A549 treated with CORT108297 at 1 μM for 4 hours (cell line): ENCODE measurements around the gene SELENBP1. TPM values are rescaled to one million over a fixed set of nuclear protein-coding genes. Genes with fewer than 3 reads are reported as not detected.

Source experiments
- total RNA-seq: library from RNA; stranded (reverse); fragments of 200-300 nt; extraction: Qiagen RNA extraction; gene quantifications from 5 replicates; pipeline ENCODE4 v1.2.3, GENCODE V29; 2022

SELENBP1 gene
- 5.9 to 8.4 TPM (median 6.1 TPM) in 5 replicates for total RNA-seq

GRCh38 chr1:151372058-151372934 is at the start of gene SELENBP1:
TSS of gene SELENBP1 (minus strand) at chr1:151372705. CDS start at chr1:151372641, 64 bp downstream.

GRCh38 chr1:151399324-151400171 is 27.0 kb upstream of the SELENBP1 start, which contains the start of gene PSMB4:
TSS of gene PSMB4 (plus strand) at chr1:151399573. CDS start at chr1:151399588, 15 bp downstream.

GRCh38 chr1:151346769-151347522 is 25.6 kb downstream of the SELENBP1 start, which contains the start of gene RFX5:
TSS of gene RFX5 (minus strand) at chr1:151347252. CDS start at chr1:151346320, 932 bp downstream.

GRCh38 chr1:151327223-151327902 is 45.1 kb downstream of the SELENBP1 start, which contains the start of gene PI4KB:
TSS of gene PI4KB (minus strand) at chr1:151327416. CDS start at chr1:151316481, 10,935 bp downstream.

Other genes starting within 250 kb of the SELENBP1 start
- gene SEMA6C, start 226.1 kb downstream of the SELENBP1 start, total RNA-seq: 1.3 to 2.5 TPM (median 1.9 TPM) in 5 replicates
- not detected in 5 replicates for gene TNFAIP8L2, start 216.1 kb downstream of the SELENBP1 start, total RNA-seq
- gene LYSMD1, start 206.8 kb downstream of the SELENBP1 start, total RNA-seq: 5.3 to 7.5 TPM (median 6.6 TPM) in 5 replicates
- 44.0 to 49.0 TPM (median 44.9 TPM) in 5 replicates for gene SCNM1, start 206.6 kb downstream of the SELENBP1 start, total RNA-seq
- 0.30 to 0.46 TPM (median 0.35 TPM) in 4 of 5 replicates, not detected in the other for gene TMOD4, start 196.7 kb downstream of the SELENBP1 start, total RNA-seq
- 39.9 to 66.6 TPM (median 45.1 TPM) in 5 replicates for gene VPS72, start 182.5 kb downstream of the SELENBP1 start, total RNA-seq
- 42.3 to 54.3 TPM (median 44.7 TPM) in 5 replicates for gene PIP5K1A, start 174.2 kb downstream of the SELENBP1 start, total RNA-seq
- 172 to 208 TPM (median 186 TPM) in 5 replicates for gene PSMD4, start 118.0 kb downstream of the SELENBP1 start, total RNA-seq
- 11.8 to 15.3 TPM (median 14.0 TPM) in 5 replicates for gene ZNF687, start 90.4 kb downstream of the SELENBP1 start, total RNA-seq
- 24.1 to 27.9 TPM (median 26.2 TPM) in 5 replicates for gene PI4KB, start 45.3 kb downstream of the SELENBP1 start, total RNA-seq
- 23.7 to 28.4 TPM (median 25.6 TPM) in 5 replicates for gene RFX5, start 25.5 kb downstream of the SELENBP1 start, total RNA-seq
- gene PSMB4, start 26.9 kb upstream of the SELENBP1 start, total RNA-seq: 362 to 444 TPM (median 420 TPM) in 5 replicates
- gene POGZ, start 86.8 kb upstream of the SELENBP1 start, total RNA-seq: 19.2 to 22.2 TPM (median 20.1 TPM) in 5 replicates
- 1.1 to 1.6 TPM (median 1.4 TPM) in 5 replicates for gene CGN, start 138.7 kb upstream of the SELENBP1 start, total RNA-seq
- 11.8 to 14.2 TPM (median 12.9 TPM) in 5 replicates for gene TUFT1, start 167.6 kb upstream of the SELENBP1 start, total RNA-seq
- 6.4 to 10.1 TPM (median 7.0 TPM) in 5 replicates for gene SNX27, start 239.3 kb upstream of the SELENBP1 start, total RNA-seq